Islet precursor cell (in vitro differentiated cells): ENCODE measurements around the gene USE1.
"Not testable (repeated sequence)": the region's sequence is repeated elsewhere in the genome, so short reads cannot be mapped to it uniquely, and the experiment has no call there.

ENCODE experiments used
- DNase-seq: peaks from one replicate; pipeline ENCODE4 v3.0.0-alpha.2; 2018

The USE1 gene, protein sequence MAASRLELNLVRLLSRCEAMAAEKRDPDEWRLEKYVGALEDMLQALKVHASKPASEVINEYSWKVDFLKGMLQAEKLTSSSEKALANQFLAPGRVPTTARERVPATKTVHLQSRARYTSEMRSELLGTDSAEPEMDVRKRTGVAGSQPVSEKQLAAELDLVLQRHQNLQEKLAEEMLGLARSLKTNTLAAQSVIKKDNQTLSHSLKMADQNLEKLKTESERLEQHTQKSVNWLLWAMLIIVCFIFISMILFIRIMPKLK

DNA sequence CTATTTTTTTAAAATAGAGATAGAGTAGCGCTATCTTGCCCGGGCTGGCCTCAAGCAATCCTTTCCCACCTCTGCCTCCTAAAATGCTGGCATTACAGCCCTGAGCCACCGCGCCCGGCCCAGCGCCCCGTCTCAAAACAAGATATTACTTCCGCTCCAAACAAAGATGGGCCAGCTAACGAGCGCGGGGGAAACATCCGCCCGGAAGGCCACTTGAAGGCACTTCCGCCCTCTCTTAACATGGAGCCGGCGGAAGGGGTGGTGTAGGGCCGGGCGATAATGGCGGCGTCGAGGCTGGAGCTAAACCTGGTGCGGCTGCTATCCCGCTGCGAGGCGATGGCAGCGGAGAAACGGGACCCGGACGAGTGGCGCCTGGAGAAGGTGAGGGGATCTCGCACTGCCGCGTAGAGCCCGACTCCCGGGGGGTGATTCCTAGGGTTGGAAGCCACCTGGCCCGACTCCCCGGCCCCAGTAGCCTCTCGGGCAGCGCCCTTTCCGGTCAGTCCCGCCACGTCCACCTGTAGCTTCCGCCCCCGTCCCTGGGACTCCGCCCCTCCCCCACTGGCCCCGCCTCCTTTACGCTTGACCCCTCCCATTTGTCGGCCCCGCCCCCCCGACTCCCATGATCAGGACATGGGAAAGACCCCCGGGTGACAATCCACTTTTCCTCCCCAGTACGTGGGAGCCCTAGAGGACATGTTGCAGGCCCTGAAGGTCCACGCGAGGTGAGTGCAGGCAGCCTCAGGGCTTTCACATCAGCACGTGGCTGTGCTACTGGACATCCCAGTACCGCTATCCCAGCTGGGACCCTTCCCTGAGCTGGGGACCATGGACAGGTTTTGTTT, at the start of gene USE1:
Gene USE1, plus strand, starts transcription at position 231 of the 845 bp plus-strand sequence. Its CDS starts 49 bp downstream, at position 280.
- DNase-seq, result peak; percentile 93

DNA sequence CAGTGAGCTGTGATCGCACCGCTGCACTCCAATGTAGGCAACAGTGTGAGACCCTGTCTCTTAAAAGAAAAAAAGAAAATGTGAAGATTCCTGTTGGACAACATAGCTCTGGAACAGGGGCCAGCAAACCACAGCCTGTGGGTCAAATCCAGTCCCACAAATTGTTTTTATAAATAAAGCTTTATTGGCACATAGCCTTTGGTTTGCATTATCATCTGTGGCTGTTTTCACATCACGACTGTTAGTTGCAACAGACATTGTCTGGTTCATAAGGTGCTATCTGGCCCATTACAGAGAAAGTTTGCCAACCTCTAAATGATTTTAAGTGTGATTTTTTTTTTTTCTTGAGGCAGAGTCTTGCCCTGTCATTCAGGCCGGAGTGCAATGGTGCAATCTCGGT, 49.4 kb upstream of the USE1 start:
- DNase-seq, result no peak

DNA sequence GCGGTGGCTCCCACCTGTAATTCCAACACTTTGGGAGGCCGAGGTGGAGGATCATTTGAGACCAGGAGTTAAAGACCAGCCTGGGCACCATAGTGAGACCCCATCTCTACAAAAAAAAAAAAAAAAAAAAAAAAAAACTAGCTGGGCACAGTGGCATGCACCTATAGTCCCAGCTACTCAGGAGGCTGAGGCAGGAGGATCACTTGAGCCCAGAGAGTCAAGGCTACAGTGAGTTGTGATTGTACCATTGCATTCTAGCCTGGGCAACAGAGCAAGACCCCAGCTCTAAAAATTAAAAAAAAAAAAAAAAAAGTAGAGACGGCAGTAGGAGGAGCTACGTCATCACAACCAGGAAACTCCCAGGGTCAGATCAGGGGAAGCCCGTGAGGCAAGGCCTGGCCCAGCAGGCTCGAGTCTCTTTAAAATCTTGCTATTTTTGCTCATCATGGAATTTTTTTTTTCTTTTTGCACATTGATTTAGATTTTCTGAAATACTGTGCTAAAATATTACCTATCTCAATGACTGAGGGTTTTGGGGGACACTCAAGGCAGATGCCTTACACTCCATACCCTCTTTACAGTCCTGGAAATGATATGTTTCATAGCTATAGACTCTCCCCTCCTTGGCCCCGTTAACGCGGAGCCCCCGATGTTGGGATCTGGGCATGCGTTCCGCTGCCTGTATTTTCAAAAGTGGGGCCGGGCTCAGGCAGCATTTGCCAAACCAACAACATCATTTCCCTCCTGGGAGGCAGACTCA, 44.4 kb upstream of the USE1 start:
- DNase-seq, result no peak

DNA sequence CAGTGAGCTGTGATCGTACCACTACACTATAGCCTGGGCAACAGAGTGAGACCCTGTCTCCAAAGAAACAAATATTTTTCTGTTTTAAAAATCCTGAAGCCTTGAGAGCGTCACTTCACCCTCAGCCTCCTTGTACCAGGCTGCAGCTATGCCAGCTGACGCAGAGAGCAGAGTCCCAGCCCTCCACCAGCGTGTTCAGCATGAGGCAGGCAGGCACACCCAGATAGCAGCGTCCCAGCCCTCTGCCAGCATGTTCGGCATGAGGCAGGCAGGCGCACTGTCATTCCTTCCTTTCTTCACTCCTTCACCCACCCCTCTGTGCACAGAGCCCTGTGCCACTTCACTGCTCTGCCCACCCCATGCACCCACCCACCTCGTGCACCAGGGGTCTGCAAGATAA, 43.3 kb upstream of the USE1 start:
- DNase-seq, result no peak

DNA sequence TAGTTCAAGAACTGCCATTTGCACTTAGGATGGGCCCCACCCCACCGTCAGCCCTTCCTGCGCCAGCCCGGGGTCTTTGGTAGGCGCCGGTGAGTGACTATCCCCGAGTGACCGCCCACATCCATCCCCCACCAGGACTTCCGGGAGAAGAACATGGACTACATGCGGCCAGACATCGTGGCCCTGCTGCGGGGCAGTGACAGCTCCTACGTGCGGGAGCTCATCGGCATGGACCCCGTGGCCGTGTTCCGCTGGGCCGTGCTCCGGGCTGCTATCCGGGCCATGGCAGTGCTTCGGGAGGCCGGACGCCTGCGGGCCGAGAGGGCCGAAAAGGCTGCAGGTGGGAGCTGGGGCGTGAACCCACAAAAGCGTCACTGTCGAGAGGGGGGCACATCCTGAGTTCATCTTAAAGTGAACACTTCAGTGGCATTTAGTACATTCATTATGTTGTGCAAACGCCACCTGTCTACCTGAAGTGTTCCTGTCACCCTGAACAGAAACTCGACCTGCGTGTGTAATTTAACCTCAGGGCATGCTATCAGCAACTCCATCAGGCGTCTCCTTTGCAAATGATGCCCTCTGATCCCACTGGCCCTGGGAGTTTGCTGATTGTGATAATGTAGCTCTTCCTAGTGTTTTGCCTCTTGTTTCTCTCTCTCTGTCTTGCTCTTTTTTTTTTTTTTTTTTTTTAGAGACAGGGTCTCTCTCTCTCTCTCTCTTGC, 42.4 kb upstream of the USE1 start:
- no peak for DNase-seq

DNA sequence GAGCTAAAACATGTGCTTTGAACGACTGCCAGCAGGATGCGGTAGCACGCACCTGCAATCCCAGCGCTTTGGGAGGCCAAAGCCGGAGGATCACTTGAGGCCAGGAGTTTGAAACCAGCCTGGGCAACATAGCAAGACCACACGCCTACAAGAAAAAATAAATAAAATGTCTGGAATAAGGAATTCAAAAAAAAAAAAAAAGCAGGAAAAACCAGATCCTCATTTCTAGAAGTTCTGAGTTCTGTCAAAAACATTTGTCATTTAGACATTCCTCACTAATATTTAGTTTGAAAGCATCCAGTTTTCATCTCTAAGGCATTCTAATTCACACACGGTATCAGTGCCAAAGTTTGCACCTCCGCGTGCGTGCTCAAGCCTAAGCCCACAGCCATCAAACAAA, 36.9 kb upstream of the USE1 start:
- no peak for DNase-seq

DNA sequence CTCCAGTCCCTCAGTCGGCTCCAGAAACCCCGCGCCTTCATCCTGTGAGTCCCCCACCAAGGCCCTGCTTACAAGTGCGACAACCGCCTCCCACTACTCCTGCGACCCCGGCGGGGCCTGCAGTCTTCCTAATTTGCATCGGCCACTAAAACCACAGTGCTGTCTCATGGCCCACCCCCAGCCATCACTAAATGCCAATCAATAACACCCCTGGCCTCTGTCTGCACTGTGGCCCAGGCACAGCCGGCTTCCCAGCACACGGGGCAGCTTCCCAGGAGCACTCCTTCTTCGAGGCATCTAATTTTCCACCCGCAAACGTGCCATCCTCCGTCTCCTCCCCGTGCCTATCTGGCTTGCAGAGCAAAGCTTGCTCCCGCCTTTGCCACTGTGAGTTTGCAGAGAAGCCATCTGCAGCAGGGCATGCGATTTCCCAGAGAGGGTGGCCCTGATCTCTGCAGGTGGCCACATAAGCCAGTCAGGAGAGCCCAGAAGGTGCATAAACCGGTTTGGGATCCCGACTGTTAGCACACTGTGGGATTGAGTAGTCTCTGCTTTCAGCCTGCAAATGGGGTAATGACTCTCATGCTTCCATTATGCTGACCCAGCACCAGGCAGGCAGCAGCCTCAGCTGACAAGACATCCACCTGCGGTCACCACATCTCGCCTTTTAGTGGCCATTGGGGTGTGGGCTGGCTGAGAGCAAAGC, 34.0 kb upstream of the USE1 start:
- DNase-seq, result no peak

DNA sequence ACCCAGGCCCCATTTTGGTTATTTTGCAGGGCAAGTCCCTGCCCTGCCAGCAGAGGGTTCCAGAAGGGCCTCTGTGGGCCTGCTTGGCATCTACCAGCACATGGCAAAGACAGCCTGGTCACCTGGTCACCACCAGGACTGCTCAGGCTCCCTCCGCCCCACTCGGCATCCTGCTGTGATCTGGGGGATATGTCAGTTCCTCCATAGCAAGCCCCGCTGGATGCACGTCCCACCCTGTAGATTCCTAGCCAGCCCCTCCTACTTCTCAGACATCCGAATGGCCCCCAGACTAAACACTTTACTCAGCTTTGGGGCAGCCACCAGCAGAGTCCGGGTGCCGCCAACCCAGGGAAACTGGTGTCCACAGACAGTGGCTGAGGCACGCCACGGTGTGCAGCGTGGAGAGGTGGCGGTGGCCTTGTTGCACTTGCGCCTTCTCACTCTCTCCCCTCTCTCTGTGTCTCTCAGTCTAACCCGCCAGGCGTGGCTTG, 31.8 kb upstream of the USE1 start:
- DNase-seq, result no peak

DNA sequence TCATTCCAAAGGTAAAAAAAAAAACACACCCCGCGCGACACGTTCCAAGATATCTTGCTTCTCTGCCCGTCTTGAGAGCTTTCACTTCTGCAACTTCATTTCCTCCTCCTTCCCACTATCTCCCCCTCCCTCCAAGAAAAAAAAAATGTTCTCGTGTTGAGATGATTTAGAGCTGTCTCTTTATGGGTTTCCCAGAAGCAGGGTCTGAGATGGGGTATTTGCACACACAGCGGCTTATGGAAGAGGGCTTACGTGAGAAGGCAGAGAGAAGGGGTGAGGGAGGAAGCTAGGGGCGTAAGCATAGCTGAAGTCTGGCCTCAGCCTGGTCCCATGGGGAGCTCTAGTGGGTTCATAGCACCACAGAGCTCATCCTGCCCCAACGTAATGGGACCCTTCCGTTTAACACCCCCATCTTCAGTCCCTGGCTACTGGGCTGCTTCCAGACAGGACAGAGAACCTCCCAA, 31.3 kb upstream of the USE1 start:
- DNase-seq, result no peak

DNA sequence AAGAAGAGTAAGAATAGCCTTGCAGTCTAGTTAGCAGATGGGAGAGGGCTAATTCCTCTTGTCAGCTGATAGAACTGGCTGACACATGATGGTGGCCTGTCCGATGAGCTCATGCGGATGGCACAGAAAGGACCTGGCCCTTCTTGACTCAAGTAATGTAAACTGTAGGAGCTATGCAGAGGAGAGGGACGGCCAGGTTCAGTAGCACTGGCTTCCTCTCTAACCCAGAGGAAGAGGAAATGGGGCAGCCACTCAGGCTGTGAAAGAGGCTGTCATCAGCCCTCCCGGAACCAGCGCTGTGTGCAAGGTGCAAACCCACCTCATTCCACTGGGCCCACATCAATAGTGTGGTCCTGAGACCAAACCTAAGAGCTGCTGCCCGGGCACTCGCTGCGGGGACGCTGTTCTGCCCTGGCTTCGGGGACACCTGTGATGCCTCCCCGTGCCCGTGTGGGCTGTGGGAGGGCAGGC, 30.8 kb upstream of the USE1 start:
- DNase-seq, result no peak

DNA sequence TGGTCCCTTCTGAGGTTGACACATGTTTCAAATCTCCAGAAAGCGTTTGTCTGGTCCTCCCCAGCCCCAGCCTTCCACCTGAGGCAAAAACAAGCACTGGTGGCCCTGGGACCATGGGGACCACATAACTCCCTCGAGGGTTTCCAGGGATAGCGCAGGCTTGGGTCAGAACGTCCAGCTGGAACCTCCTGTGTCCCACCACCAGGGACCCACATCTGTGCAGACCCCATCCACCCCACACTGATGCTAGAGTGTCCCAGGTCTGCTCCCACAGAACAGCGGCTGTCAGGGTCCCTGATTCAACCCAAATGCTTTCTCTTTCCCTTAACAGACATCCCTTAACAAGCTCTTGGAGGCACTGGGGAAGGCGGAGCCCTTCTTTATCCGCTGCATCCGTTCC, 29.6 kb upstream of the USE1 start:
- no peak for DNase-seq

DNA sequence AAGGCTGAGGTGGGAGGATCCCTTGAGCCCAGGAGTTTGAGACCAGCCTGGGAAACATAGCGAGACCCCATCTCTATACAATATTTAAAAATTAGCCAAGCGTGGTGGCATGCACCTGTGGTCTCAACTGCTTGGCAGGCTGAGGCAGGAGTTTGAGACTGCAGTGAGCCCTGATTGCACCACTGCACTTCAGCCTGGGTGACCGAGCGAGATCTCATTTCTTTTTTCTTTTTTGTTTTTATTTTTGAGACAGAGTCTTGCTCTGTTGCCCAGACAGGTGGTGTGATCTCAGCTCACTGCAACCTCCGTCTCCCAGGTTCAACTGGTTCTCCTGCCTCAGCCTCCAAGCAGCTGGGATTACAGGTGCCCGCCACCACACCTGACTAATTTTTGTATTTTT, 23.4 kb upstream of the USE1 start:
- DNase-seq, result not testable (repeated sequence)

DNA sequence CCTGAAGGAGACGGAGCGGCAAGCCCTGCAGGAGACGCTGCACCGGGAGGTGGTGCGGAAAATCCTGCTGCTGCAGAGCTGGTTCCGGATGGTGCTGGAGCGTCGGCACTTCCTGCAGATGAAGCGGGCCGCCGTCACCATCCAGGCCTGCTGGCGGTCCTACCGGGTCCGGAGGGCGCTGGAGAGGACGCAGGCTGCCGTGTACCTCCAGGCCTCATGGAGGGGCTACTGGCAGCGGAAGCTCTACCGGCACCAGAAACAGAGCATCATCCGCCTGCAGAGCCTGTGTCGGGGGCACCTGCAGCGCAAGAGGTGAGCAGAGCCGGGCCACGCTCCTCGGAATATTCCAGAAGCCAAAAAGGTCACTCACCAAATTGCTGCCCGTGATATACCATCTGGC, 22.4 kb upstream of the USE1 start:
- no peak for DNase-seq

DNA sequence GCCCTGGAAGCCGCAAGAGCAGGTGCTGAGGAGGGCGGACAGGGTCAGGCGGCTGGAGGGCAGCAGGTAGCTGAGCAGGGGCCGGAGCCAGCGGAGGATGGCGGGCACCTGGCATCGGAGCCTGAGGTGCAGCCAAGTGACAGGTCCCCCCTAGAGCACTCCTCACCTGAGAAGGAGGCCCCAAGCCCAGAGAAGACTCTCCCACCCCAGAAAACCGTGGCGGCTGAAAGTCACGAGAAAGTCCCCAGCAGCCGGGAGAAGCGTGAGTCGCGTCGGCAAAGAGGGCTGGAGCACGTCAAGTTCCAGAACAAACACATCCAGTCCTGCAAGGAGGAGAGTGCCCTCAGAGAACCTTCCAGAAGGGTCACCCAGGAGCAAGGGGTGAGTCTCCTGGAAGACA, 20.5 kb upstream of the USE1 start:
- DNase-seq, result no peak

DNA sequence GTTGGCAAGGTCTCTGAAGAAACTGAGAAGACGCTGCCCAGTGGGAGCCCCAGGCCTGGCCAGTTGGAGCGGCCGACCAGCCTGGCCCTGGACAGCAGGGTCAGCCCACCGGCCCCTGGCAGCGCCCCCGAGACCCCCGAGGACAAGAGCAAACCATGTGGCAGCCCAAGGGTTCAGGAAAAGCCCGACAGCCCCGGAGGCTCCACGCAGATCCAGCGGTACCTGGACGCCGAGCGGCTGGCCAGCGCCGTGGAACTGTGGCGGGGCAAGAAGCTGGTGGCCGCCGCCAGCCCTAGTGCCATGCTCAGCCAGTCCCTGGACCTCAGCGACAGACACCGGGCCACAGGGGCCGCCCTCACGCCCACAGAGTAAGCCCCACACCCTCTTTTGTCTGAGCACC, 20.1 kb upstream of the USE1 start:
- DNase-seq, result no peak

DNA sequence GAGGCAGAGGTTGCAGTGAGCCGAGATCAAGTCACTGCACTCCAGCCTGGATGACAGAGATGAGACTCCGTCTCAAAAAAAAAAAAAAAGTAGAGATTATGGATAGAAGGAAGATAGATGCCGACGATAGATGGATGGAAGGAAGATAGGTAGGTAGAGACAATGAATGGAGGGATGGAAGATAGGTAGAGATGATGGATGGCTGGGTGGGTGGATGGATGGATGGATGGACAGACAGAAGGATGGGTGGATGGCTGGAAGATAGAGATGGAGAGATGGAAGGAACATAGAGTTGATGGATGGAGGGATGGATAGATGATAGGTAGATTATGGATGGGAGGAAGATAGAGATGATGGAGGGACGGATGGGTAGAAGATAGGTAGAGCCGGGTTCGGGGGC, 18.5 kb upstream of the USE1 start:
- DNase-seq, result no peak

DNA sequence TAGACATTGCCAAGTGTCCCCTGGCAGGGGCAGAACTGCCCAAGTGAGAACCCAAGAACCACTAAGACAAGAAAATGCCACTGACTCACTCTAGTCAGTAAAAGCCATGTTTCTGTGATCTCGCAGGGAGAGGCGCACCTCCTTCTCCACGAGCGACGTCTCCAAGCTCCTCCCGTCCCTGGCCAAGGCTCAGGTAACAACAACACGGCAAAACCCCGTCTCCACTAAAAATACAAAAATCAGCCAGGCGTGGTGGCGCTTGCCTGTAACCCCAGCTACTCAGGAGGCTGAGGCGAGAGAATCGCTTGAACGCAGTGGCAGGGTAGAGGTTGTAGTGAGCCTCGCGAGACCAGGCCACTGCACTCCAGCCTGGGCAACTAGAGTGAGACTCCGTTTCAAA, 17.5 kb upstream of the USE1 start:
- no peak for DNase-seq

DNA sequence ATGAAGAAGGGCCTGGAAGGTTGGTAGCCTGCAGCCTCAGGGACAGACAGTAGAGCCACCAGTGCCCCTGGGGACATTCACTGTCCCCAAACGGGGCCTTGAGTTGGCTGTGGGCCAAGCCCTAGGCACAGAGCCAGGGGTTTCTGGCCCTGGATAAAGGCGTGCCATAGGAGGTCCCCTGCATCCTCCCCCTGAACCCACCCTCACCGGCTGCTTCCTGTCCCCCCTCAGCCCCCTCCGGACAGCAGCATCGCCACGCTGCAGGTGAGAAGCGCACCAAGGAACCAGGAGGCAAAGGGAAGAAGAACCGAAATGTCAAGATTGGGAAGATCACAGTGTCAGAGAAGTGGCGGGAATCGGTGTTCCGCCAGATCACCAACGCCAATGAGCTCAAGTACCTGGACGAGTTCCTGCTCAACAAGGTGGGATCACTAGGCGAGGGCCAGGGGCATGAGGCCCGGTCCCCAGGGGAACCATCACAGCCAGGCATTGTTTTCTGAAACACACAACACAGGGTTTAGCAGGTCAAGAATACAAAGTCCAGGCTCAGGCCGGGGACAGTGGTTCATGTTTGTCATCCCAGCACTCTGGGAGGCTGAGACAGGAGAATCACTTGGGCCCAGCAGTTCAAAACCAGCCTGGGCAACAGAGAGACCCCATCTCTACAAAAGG, 14.6 kb upstream of the USE1 start:
- DNase-seq, result no peak

DNA sequence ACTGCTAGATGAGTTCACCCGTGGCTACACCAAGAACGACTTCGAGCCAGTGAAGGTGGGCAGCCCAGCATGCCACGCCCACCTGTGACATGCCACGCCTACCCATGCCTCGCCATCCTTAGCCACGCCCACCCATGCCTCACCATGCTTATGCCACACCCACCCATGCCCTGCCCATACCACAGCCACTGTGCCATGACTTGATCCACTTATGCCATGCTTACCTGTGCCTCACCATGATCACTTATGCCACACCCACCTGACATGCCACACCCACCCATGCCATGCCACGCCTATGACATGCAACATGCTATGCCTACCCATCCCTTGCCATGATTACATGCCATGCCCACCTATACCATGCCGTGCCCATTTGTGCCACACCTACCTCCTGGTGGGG, 12.9 kb upstream of the USE1 start:
- DNase-seq, result peak; percentile 43

DNA sequence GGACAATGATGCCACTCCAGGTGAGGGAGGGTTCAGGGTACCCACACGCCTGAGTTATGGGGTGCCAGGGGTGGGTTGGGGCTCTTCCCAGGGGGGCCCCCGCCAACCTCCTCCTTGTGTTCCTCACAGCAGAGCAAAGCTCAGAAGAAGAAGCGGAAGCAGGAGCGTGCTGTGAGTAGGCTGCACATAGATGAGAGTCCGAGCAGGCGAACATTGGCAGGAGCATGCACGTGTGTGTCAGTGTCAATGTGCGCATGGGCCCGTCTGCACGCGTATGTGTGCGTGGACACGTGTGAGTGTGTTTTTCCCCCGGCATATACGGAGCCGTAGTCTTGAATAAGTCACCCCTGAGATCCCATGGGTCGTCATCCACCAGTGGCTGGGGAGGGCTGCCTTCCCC, 12.4 kb upstream of the USE1 start:
- DNase-seq, result no peak
